Lower leg skin (tissue), 4 donors: ENCODE data around the gene CXXC1. TPM values are rescaled to one million over a fixed set of nuclear protein-coding genes. Genes with fewer than 3 reads are reported as not detected.

Experiments
- DNase-seq, 2 donors: peaks; one replicate each; pipeline ENCODE4 v3.0.0-alpha.2; 2019; ENCODE audit warnings: low spot score in 2 of 2
- H3K4me3 ChIP-seq: fragments of 200-600 bp; sonication (generic); 2 replicates; pipeline ENCODE4 v1.5.1; 2017; ENCODE audit warnings: mild to moderate bottlenecking, low read depth; ENCODE audit not compliant: poor library complexity, severe bottlenecking
- CTCF ChIP-seq, 3 donors: fragments of 450-650 bp; IDR thresholded peaks; one replicate each; pipeline ENCODE4 v1.5.1; 2016; ENCODE audit warnings: antibody characterized with exemption in 3 of 3, mild to moderate bottlenecking in 3 of 3, moderate library complexity in 2 of 3
- POLR2A ChIP-seq, 2 donors: fragments of 450-650 bp; IDR thresholded peaks; one replicate each; pipeline ENCODE4 v1.6.1; 2016 to 2017; ENCODE audit warnings: antibody characterized with exemption in 2 of 2, mild to moderate bottlenecking in 1 of 2, moderate library complexity in 1 of 2
- WGBS, 2 donors: methylation state at CpG; one replicate each; pipeline ENCODE4 v1.1.5; 2018; 5-methylcytosine and 5-hydroxymethylcytosine counted together
- intact Hi-C: fragments of 100-400 bp; cut with DNase I; formaldehyde crosslinking; loops from one replicate; pipeline ENCODE4 v1.15.0; 2023; ENCODE audit warnings: low total_unique reads
- total RNA-seq, 4 donors: library from RNA; depleted of rRNA; stranded (reverse); fragments of >200 nt; gene quantifications; one replicate each; pipeline ENCODE4 v1.1.0, GENCODE V29; 2016

Gene CXXC1
- total RNA-seq, 4 donors from 2014 or later = 67.3 to 173 (median 106) TPM

DNA sequence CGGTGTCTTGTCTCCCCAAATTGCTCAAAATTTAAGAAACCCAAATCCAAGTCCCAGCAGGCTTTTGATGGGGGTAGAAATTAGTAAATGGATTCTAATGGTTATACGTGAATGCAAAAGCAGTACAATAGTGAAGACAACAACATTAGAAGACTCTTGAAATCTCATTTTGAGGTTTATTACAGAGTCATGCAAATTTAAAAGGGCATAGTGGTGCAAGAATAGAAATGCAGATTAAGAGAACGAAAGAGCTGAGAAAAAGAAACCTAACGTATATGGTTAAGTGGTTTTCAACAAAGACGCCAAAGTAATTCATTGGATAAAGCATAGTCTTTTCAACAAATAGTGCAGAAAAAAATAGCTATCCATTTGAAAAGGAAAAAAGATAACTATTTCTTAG is 33.2 kb upstream of the CXXC1 start:
- H3K4me3 ChIP-seq = no peak overlapping the region
- TF ChIP-seq CTCF (IDR thresholded peaks at IDR 0.05) (no peak), POLR2A (IDR thresholded peaks at IDR 0.05) (no peak)
- 82 to 85% methylated on average over 5 of the region's 5 CpGs for WGBS, 2 donors
- intact Hi-C loops = no loop called here
- no peak for DNase-seq

DNA sequence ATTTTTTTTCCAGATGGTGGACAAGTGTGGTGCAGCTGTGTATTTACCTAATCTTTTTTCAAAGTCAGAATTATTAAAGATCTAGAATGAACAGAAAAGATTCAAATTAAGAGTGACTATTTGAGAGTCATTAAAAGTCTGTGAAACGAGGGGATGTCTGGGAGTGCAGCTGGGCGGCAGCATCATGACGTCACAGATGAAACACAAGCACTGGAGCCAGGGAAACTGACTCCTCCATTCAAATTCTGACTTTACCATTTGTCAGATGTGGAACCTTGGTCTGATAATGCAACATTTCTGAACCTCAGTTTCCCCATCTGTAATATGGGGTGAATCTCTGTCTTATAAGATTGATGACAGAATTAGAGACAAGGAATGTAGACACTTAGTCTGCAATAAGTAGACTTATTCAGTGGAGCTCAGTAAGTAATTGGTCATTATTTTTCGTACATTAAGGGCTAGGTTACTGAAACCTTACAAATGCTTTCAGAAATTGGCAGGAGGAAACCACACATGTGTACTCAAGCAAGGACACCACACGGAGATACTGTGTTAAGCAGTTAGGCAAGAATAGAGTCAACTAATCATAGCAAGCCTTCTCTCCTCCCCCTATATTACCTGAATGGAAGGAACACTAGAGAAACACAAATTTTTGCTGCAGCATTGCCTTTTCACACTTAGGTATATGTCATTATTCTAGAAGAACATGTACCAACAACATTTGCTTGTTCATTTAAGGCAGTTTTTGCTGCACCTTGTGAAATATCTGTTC is 27.8 kb upstream of the CXXC1 start:
- 46 to 49% methylated on average over 5 of the region's 5 CpGs for WGBS, 2 donors
- intact Hi-C loops = no loop called here
- no peak for DNase-seq
- TF ChIP-seq POLR2A (IDR thresholded peaks at IDR 0.05) (no peak), CTCF (IDR thresholded peaks at IDR 0.05) (no peak)
- no peak overlapping the region for H3K4me3 ChIP-seq

DNA sequence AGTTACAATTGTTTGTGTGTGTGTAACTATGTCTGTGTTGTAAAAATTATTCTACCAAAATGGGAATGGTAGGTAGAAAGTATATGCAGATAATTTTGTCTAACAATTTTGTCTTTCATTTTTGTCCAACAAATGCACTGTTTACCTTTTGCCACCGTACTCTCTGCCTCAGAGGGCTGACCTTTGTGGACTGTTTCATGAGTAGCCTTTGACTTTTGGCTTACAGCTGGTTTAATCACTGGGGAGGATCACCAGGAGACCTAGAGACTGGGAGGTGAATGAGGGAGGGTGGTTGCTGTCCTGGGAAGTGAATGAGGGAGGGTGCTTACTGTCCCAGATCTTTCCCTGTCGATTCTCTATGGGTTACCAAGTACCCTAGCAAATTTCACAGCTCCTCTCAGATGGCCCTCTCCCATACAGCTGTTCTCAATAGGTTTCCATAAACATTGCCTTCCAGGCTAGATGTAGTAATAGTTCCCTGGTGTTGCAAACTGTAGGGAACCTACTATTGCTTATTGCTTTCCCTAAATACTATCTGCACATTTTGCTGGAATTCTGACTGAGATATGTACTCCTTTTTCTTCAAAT is 26.5 kb upstream of the CXXC1 start:
- DNase-seq = no peak
- 53 to 61% methylated on average over 2 of the region's 2 CpGs for WGBS, 2 donors
- no peak for TF ChIP-seq POLR2A (IDR thresholded peaks at IDR 0.05)
- no peak for TF ChIP-seq CTCF (IDR thresholded peaks at IDR 0.05)
- intact Hi-C loops = no loop called here
- no peak overlapping the region for H3K4me3 ChIP-seq

DNA sequence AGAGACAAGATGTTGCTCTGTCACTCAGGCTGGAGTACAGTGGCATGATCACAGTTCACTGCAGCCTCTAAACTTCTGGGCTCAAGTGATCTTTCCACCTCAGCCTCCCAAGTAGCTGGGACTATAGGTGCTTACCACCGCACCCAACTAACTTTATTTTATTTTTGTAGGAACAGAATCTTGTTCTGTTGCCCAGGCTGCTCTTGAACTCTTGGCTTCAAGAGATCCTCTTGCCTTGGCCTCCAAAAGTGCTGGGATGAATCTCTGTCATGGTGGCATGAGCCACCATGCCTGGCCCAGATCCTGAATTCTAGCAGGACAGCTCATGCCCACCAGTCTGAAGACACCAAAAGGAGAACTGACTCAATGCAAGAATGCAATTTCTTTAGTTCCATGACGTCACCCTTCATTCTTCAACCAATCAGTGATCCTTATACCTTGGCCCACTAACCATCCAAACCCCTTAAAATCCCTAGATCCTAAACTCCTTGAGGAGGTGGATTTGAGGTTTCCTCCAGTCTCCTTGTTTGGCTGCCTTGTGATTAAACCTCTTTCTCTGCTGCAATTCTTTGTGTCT is 25.6 kb upstream of the CXXC1 start:
- H3K4me3 ChIP-seq = no peak overlapping the region
- no peak for DNase-seq
- no peak for TF ChIP-seq CTCF (IDR thresholded peaks at IDR 0.05)
- TF ChIP-seq POLR2A (IDR thresholded peaks at IDR 0.05) = no peak
- intact Hi-C loops = no loop called here
- WGBS, 2 donors = 88 to 89% methylated on average over 2 of the region's 2 CpGs

DNA sequence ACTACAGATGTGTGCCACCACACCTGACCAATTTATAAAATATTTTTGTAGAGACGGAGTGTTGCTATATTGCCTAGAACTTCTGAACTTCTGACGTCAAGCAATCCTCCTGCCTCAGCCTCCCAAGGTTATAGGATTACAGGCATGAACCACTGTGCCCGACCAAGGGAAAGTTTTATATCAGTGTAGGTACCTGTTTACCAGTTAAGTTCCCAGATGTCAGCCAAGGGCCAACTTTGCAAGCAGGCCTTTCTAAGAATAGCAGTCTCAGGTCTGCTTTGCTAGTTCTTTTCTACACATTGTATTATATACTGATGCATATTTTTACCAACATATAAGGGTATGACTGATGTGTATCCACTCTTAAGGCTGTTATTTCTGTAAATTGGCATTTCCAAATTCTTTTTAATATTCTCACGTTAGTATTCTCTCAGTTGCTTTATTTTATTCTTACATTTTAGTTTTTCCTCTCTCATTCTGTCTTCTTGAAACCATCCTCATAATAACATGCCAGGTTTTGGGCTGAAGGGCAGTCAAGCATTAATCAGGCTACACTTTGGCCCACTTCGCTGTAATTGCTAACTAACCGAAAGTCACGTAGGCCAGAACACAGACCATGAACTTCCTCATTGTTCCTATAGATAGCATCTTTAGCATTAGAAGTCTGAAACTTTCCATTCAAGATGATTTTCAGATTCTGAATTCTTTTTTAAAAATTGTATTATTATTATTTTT is 25.0 kb upstream of the CXXC1 start:
- 86 to 89% methylated on average over 7 of the region's 7 CpGs for WGBS, 2 donors
- no peak for TF ChIP-seq CTCF (IDR thresholded peaks at IDR 0.05)
- no peak for TF ChIP-seq POLR2A (IDR thresholded peaks at IDR 0.05)
- no peak for DNase-seq
- intact Hi-C loops = no loop called here
- H3K4me3 ChIP-seq = no peak overlapping the region
